ENCODE data around the gene PREX1.
"Not testable (repeated sequence)": the region's sequence is repeated elsewhere in the genome, so short reads cannot be mapped to it uniquely, and the experiment has no call there.

The PREX1 gene

GRCh38 chr20:48614593-48615274 is 213.1 kb downstream of the PREX1 start:
- DNase-seq = no peak

GRCh38 chr20:48613926-48614325 is 213.9 kb downstream of the PREX1 start:
- no peak for DNase-seq

DNA sequence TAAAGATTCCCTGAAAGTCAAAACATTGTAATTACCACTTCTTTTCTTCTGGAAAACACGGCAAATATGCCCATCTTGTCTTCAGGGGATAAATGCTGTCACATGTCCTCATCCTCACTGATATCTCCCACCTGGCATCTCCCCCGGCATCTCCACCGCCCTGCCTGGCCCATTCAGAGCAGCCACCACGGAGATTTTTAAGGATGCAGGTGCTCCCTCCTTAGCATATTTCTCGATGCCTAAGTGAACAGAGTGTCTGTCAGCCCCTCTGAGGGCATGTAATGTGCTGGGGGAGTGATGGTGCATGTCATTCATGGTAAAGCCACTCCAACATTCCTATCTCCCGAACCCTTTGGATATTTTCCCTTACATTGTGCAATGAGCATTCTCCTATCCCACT is 215.5 kb downstream of the PREX1 start:
- no peak for DNase-seq

DNA sequence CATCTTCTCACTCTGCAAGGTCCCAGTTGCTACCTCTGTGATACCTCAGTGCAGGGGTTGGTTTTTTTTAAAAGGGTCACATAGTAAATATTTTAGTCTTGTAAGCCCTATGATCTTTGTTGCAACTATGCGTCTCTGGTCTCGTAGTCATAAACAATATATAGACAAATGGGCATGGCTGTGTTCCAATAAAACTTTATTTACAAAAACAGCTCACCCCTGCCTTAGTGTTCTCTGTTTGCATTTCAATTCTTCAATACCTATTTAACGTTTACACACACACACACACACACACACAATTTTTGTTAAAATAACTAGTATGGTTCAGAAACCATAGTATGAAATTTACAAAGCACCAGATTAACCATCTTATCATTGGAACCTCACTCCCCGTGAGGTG is 216.8 kb downstream of the PREX1 start:
- DNase-seq = no peak

DNA sequence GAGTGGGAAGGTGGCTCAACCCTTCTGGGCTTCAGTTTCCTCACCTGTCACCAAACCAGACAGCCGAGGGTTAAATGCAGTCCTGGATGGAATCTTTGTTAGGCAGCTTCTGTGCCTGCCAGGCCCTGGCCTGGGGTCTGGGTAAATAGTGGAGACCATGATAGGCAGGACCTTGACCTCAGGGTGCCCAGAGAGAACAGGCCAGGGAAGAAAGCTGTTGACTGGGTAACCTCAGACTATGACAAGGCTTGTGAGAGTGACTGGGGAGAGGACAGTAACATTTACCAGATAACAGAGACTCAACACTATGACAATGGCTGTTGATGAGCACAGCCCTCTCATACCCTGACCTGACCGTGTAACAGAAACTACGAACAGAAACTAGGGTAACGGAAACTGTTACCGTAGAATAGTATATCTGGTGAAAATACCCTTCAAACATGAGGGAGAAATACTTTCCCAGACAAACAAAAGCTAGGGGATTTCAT is 218.3 kb downstream of the PREX1 start:
- peak; percentile 47 for DNase-seq

DNA sequence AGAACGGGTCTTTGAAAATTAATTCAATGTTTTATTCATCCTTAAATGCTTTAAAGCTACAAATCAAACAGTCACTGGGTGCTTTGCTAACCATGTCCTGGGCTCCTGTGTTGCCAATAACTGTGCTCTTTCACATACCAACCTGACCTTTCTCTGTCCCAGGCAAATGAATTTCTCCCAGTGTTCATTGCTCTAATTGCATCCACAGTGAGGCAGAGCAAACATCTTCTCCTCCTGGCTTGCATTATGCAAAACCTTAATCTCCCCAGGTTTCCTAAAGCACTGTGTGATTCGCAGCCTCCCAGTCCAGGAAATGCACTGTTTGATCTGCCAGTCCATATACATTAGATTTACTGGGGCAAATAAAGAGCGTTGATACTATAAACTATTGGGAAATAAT is 219.0 kb downstream of the PREX1 start:
- no peak for DNase-seq

DNA sequence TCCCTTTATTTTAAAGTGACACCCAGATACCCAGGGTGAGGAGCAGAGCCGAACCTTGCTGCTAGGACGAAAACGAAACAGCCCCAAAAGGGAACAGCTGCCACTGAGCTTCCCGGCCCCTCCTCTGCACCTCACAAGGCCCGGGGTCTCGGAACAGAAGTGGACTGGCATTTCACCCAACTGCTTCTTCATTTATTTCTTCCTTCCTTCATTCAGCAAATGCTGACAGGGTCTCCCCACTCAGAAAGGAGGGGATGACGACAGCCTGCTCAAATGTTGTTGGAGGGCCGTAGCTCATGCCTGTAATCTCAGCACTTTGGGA is 220.3 kb downstream of the PREX1 start:
- DNase-seq = peak; percentile 30

- DNase-seq = peak; percentile 33
Measured at GRCh38 chr20:48606841-48607543, 220.8 kb downstream of the PREX1 start.

DNA sequence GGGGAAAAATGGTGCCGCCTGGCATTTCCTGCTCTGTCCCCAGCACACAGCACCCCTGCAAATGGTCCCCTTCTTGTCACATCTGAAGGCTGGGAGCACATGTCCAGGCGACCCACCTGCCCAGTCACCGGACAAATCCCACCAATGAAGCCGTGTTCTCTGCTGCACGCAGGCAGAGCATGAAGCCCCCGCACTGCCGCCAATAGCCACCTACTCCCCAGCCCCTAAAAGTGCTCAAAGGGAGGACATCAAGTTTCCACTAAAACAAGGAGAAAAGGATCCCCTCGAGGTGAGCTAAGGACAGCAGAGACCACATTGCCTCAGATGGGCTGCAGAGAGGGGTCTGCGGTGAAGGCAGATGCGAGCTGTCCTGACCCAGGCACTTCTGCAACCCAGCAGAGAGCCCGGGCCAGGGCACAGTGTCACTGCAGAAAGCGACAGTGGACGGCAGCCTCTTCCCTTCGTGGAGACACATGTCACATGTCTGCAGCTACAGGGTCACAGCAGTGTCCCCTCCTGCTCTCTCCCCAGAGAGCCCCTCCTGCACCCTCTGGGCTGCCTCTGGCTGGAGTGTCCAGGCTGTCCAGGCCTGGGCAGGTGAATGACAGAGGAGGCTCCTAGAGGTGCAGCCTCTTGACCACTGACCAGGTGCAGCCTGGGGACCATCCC is 221.5 kb downstream of the PREX1 start:
- DNase-seq = peak; percentile 2

GRCh38 chr20:48605364-48606171 is 222.2 kb downstream of the PREX1 start:
- DNase-seq = peak; percentile 39

GRCh38 chr20:48604936-48605335 is 222.9 kb downstream of the PREX1 start:
- DNase-seq = peak; percentile 2

- no peak for DNase-seq
Measured at GRCh38 chr20:48604426-48604825, 223.4 kb downstream of the PREX1 start.

- peak; percentile 28 for DNase-seq
Measured at GRCh38 chr20:48603819-48604405, 223.9 kb downstream of the PREX1 start.

DNA sequence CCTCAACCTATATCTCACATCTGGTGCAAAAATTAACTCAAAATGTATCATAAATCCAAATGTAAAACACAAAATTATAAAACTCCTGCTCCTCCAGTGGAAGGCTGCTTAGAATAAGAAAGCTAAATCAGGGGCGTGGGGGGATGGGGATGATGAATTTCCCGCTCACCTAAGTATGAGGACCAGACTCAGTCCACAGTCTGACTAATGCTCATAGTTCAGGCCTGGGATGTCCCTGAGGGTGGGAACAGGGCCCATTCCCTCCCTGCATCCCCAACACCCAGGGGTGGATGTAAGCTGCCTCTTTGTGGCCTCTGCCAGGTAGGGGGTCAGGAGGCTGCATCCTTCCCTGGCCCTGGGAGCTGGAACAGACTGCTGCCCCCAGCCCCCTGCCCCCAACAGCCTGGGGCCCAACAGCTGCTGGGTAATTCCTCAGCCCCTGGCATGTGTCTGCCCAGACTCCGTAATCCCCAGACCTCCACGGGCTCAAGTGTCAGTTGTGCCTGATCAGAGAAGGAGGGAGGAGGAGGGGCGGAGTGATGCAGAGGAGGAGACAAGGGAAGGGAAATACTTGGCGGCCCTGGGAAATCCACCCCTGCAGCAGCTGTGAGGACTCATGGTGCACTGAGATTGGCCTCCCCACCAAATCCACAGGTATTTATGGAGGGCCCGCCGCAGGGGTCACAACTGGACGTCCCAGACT is 224.5 kb downstream of the PREX1 start:
- peak; percentile 35 for DNase-seq

GRCh38 chr20:48601798-48602197 is 226.0 kb downstream of the PREX1 start:
- peak; percentile 15 for DNase-seq

DNA sequence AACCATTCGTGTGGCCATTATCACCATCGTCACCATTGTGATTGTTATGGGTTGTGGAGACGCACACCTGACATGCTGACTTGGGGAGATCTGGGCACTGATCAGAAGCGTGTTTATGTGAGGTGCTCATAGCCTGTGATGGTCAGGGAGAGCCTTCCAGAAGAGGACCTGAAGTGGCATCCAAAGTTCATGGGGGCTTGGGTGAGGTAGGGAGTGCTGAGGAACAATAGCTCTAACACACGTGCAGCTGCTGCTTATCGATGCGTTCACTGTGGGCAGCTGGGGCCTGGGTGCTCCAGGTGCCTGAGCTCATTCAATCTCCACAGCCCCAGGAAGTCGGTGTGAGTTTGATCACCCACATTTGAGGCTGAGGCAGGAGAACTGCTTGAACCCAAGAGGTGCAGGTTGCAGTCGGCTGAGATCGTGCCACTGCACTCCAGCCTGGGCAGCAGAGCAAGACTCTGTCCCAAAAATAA is 227.3 kb downstream of the PREX1 start:
- DNase-seq = no peak

GRCh38 chr20:48599748-48600469 is 227.9 kb downstream of the PREX1 start:
- no peak for DNase-seq

GRCh38 chr20:48599106-48599747 is 228.6 kb downstream of the PREX1 start:
- no peak for DNase-seq

DNA sequence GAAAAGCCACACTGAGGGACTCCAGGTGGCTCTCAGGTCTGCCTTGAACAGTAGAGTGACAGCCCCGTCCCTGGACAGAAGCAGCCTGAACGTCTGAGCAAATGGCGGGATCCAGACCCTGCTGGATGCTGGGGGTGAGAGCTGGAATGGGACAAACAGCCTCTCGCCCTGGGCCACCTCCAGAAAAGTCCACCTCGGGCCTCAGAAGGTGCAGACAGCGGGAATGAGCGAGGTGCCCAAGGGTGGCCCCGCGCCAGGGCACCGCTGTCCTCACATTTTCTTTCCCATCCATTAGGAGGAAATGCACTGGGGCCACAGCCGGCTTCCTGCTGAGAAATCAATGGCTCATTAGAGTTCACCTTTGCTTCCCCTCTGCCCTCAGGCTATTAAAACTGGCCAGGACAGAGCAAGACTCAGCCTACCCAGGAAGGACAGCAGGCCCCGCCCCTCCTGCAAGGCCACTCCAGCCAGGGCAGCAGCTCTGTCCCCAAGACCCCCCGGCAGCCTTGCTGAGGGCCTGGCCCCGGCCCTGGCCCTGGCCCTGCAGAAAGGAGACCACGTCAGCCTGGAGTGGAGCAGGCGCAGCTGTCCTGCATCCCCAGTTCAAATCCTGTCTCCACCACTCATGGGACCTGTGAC is 229.4 kb downstream of the PREX1 start:
- DNase-seq = not testable (repeated sequence)
